KOPT-K1 (cell line): ENCODE results near the gene FHIT.

ENCODE experiments used
- H3K27ac ChIP-seq: fragments of 200-600 bp; sonication (generic); 2 replicates; pipeline ENCODE4 v1.5.1; 2016; ENCODE audit warnings: antibody characterized with exemption, mild to moderate bottlenecking, low read depth, low read length; ENCODE audit not compliant: poor library complexity, severe bottlenecking
- H3K36me3 ChIP-seq: fragments of 200-600 bp; sonication (generic); 2 replicates; pipeline ENCODE4 v1.5.1; 2017; ENCODE audit warnings: antibody characterized with exemption, mild to moderate bottlenecking, low read length, moderate library complexity; ENCODE audit not compliant: insufficient read depth
- H3K9me3 ChIP-seq: fragments of 200-600 bp; sonication (generic); 2 replicates; pipeline ENCODE4 v1.5.1; 2017; ENCODE audit warnings: antibody characterized with exemption, low read length, mild to moderate bottlenecking; ENCODE audit not compliant: insufficient read depth, poor library complexity, severe bottlenecking

Gene FHIT

GRCh38 chr3:59759298-59760031, 1491.8 kb downstream of the FHIT start:
- Histone ChIP-seq H3K9me3 (no peaks in the 10 kb centered on the region), H3K36me3 (no peaks in the 10 kb centered on the region), H3K27ac (peak overlapping the region; percentile 14)

GRCh38 chr3:59758672-59759071, 1492.6 kb downstream of the FHIT start:
- H3K36me3 ChIP-seq: no peaks in the 10 kb centered on the region
- no peak overlapping the region for H3K27ac ChIP-seq
- no peaks in the 10 kb centered on the region for H3K9me3 ChIP-seq

GRCh38 chr3:59756934-59757333, 1494.3 kb downstream of the FHIT start:
- H3K36me3 ChIP-seq: no peaks in the 10 kb centered on the region
- H3K27ac ChIP-seq: peak overlapping the region; percentile 58
- peaks cover 5% of the 10 kb centered on the region for H3K9me3 ChIP-seq

- Histone ChIP-seq H3K27ac (peak overlapping the region; percentile 58), H3K36me3 (peaks cover 4% of the 10 kb centered on the region; the same call in 1 of the 2 replicates), H3K9me3 (peaks cover 5% of the 10 kb centered on the region)
Measured at GRCh38 chr3:59754456-59755129, 1496.7 kb downstream of the FHIT start.

- peak overlapping the region; percentile 58 for H3K27ac ChIP-seq
- H3K36me3 ChIP-seq: peaks cover 10% of the 10 kb centered on the region
- H3K9me3 ChIP-seq: peaks cover 5% of the 10 kb centered on the region
Measured at GRCh38 chr3:59753808-59754450, 1497.3 kb downstream of the FHIT start.

GRCh38 chr3:59752925-59753324, 1498.3 kb downstream of the FHIT start:
- H3K27ac ChIP-seq: peak overlapping the region; percentile 58
- H3K36me3 ChIP-seq: peaks cover 18% of the 10 kb centered on the region
- H3K9me3 ChIP-seq: peaks cover 5% of the 10 kb centered on the region

GRCh38 chr3:59751606-59752005, 1499.6 kb downstream of the FHIT start:
- Histone ChIP-seq H3K27ac (no peak overlapping the region), H3K36me3 (peaks cover 23% of the 10 kb centered on the region), H3K9me3 (peaks cover 10% of the 10 kb centered on the region)

GRCh38 chr3:59750391-59750790, 1500.9 kb downstream of the FHIT start:
- Histone ChIP-seq H3K36me3 (peaks cover 28% of the 10 kb centered on the region), H3K27ac (no peak overlapping the region), H3K9me3 (peaks cover 15% of the 10 kb centered on the region)

GRCh38 chr3:59749291-59749690, 1502.0 kb downstream of the FHIT start:
- peaks cover 15% of the 10 kb centered on the region for H3K9me3 ChIP-seq
- peaks cover 28% of the 10 kb centered on the region for H3K36me3 ChIP-seq
- no peak overlapping the region for H3K27ac ChIP-seq

- Histone ChIP-seq H3K36me3 (peaks cover 28% of the 10 kb centered on the region), H3K27ac (no peak overlapping the region), H3K9me3 (peaks cover 17% of the 10 kb centered on the region)
Measured at GRCh38 chr3:59746585-59746984, 1504.7 kb downstream of the FHIT start.

- Histone ChIP-seq H3K9me3 (peaks cover under 1% of the 10 kb centered on the region), H3K36me3 (no peaks in the 10 kb centered on the region), H3K27ac (no peak overlapping the region)
Measured at GRCh38 chr3:59737241-59737640, 1514.0 kb downstream of the FHIT start.

GRCh38 chr3:59734061-59734460, 1517.2 kb downstream of the FHIT start:
- H3K36me3 ChIP-seq: no peaks in the 10 kb centered on the region
- H3K9me3 ChIP-seq: no peaks in the 10 kb centered on the region
- peak overlapping the region; percentile 38 for H3K27ac ChIP-seq

- H3K9me3 ChIP-seq: no peaks in the 10 kb centered on the region
- H3K27ac ChIP-seq: peak overlapping the region; percentile 51
- no peaks in the 10 kb centered on the region for H3K36me3 ChIP-seq
Measured at GRCh38 chr3:59733041-59733809, 1518.0 kb downstream of the FHIT start.

GRCh38 chr3:59731943-59732342, 1519.3 kb downstream of the FHIT start:
- Histone ChIP-seq H3K36me3 (no peaks in the 10 kb centered on the region), H3K9me3 (no peaks in the 10 kb centered on the region)

GRCh38 chr3:59730591-59730990, 1520.7 kb downstream of the FHIT start:
- no peaks in the 10 kb centered on the region for H3K9me3 ChIP-seq
- no peak overlapping the region for H3K27ac ChIP-seq
- H3K36me3 ChIP-seq: no peaks in the 10 kb centered on the region

More at GRCh38 chr3:59731943-59732342, 1519.3 kb downstream of the FHIT start:
- H3K27ac ChIP-seq: peak overlapping the region; percentile 51
